Measurements from ENCODE around the gene TXNIP.
A peak's percentile ranks its signal among the peaks of the same experiment; 100 is the strongest.

- TF ChIP-seq, protein P1, sequence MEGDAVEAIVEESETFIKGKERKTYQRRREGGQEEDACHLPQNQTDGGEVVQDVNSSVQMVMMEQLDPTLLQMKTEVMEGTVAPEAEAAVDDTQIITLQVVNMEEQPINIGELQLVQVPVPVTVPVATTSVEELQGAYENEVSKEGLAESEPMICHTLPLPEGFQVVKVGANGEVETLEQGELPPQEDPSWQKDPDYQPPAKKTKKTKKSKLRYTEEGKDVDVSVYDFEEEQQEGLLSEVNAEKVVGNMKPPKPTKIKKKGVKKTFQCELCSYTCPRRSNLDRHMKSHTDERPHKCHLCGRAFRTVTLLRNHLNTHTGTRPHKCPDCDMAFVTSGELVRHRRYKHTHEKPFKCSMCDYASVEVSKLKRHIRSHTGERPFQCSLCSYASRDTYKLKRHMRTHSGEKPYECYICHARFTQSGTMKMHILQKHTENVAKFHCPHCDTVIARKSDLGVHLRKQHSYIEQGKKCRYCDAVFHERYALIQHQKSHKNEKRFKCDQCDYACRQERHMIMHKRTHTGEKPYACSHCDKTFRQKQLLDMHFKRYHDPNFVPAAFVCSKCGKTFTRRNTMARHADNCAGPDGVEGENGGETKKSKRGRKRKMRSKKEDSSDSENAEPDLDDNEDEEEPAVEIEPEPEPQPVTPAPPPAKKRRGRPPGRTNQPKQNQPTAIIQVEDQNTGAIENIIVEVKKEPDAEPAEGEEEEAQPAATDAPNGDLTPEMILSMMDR (IDR thresholded peaks at IDR 0.05): no peak
- peak; percentile 90 to 99 for TF ChIP-seq POLR2A (IDR thresholded peaks at IDR 0.05)
Measured at GRCh38 chr1:145996433-145997015, at the start of gene TXNIP.
